HepG2 (cell line): ENCODE measurements around the gene HACE1. TPM values are rescaled to one million over a fixed set of nuclear protein-coding genes. Genes with fewer than 3 reads are reported as not detected.
A peak's percentile ranks its signal among the peaks of the same experiment; 100 is the strongest.

ENCODE experiments used
- ATF7-NPFF ChIP-seq: sonication (generic); formaldehyde crosslinking; IDR thresholded peaks from 2 replicates; pipeline ENCODE4 v1.8.1; 2023; ENCODE audit warnings: mild to moderate bottlenecking, low read depth, missing genetic modification reagents, moderate library complexity
- BORCS8-MEF2B ChIP-seq: sonication (generic); formaldehyde crosslinking; IDR thresholded peaks from 2 replicates; pipeline ENCODE4 v1.8.0; 2022; ENCODE audit warnings: mild to moderate bottlenecking, missing genetic modification reagents
- CREB1 ChIP-seq, 2 experiments: fragments of 450-650 bp in 1 of 2; IDR thresholded peaks; 2 replicates each; pipeline ENCODE4 v1.6.1; 2016 to 2017; ENCODE audit warnings: control low read depth in 1 of 2, mild to moderate bottlenecking in 1 of 2, missing compliant biosample characterization in 1 of 2, missing genetic modification characterization in 1 of 2
- EEA1 ChIP-seq: sonication (generic); formaldehyde crosslinking; IDR thresholded peaks from 2 replicates; pipeline ENCODE4 v1.5.1; 2020; ENCODE audit warnings: mild to moderate bottlenecking, missing genetic modification reagents, borderline replicate concordance
- FOXA1 ChIP-seq, 2 experiments: fragments of 450-650 bp in 1 of 2; sonication (generic) in 1 of 2; formaldehyde crosslinking in 1 of 2; IDR thresholded peaks; 2 replicates each; pipeline versions ENCODE4 v1.4.0 to v1.6.1; 2016 to 2020; ENCODE audit warnings: missing genetic modification reagents in 1 of 2
- FOXO1 ChIP-seq: sonication (generic); formaldehyde crosslinking; IDR thresholded peaks from 2 replicates; pipeline ENCODE4 v1.4.0; 2020; ENCODE audit warnings: missing genetic modification reagents
- HMGXB3 ChIP-seq: sonication (generic); formaldehyde crosslinking; IDR thresholded peaks from 2 replicates; pipeline ENCODE4 v1.4.0; 2020; ENCODE audit warnings: missing genetic modification reagents, borderline replicate concordance
- JDP2 ChIP-seq: sonication (generic); formaldehyde crosslinking; IDR thresholded peaks from 2 replicates; pipeline ENCODE4 v1.8.1; 2022; ENCODE audit warnings: missing genetic modification reagents, borderline replicate concordance
- MED8 ChIP-seq: sonication (generic); formaldehyde crosslinking; IDR thresholded peaks from 2 replicates; pipeline ENCODE4 v1.8.1; 2023; ENCODE audit warnings: mild to moderate bottlenecking, missing genetic modification reagents; ENCODE audit not compliant: insufficient replicate concordance
- PLSCR1 ChIP-seq: sonication (generic); formaldehyde crosslinking; IDR thresholded peaks from 2 replicates; pipeline ENCODE4 v1.5.0; 2020; ENCODE audit warnings: missing genetic modification reagents, mild to moderate bottlenecking, borderline replicate concordance
- TBL1XR1 ChIP-seq: fragments of 150-350 bp; IDR thresholded peaks from 2 replicates; pipeline ENCODE4 v1.6.1; 2014; ENCODE audit warnings: borderline replicate concordance, low read length; ENCODE audit not compliant: partially characterized antibody
- TP53 ChIP-seq: sonication (generic); formaldehyde crosslinking; conservative IDR thresholded peaks from 2 replicates; pipeline ENCODE4 v1.4.0; 2020; ENCODE audit warnings: missing genetic modification reagents
- U2AF1 ChIP-seq: fragments of 200-400 bp; formaldehyde crosslinking; optimal IDR thresholded peaks from 2 replicates; pipeline ENCODE3; 2017; ENCODE audit warnings: mild to moderate bottlenecking, low read depth, low read length
- ZFY ChIP-seq: sonication (generic); formaldehyde crosslinking; IDR thresholded peaks from 2 replicates; pipeline ENCODE4 v1.4.0; 2020; ENCODE audit warnings: missing genetic modification reagents
- ZNF350 ChIP-seq: sonication (generic); formaldehyde crosslinking; IDR thresholded peaks from 2 replicates; pipeline ENCODE4 v1.4.0; 2020; ENCODE audit warnings: mild to moderate bottlenecking, low read depth, missing genetic modification reagents, borderline replicate concordance
- ZNF367 ChIP-seq: sonication (generic); formaldehyde crosslinking; IDR thresholded peaks from 2 replicates; pipeline ENCODE4 v1.4.0; 2020; ENCODE audit warnings: missing genetic modification reagents, borderline replicate concordance
- ZNF468 ChIP-seq: sonication (generic); formaldehyde crosslinking; IDR thresholded peaks from 2 replicates; pipeline ENCODE4 v1.8.0; 2022; ENCODE audit warnings: mild to moderate bottlenecking, moderate library complexity, missing genetic modification reagents
- ZNF546 ChIP-seq: sonication (generic); formaldehyde crosslinking; conservative IDR thresholded peaks from 2 replicates; pipeline ENCODE4 v1.8.1; 2023; ENCODE audit warnings: mild to moderate bottlenecking, missing genetic modification reagents
- ZNF597 ChIP-seq: sonication (generic); formaldehyde crosslinking; IDR thresholded peaks from 2 replicates; pipeline ENCODE4 v1.5.0; 2020; ENCODE audit warnings: missing genetic modification reagents
- ZNF746 ChIP-seq: sonication (generic); formaldehyde crosslinking; IDR thresholded peaks from 2 replicates; pipeline ENCODE4 v1.8.0; 2022; ENCODE audit warnings: mild to moderate bottlenecking, missing genetic modification reagents
- ZNF776 ChIP-seq: sonication (generic); formaldehyde crosslinking; IDR thresholded peaks from 2 replicates; pipeline ENCODE4 v1.4.0; 2020; ENCODE audit warnings: mild to moderate bottlenecking, missing genetic modification reagents
- ZSCAN30 ChIP-seq: sonication (generic); formaldehyde crosslinking; IDR thresholded peaks from 2 replicates; pipeline ENCODE4 v1.5.0; 2020; ENCODE audit warnings: mild to moderate bottlenecking, missing genetic modification reagents
- polyA plus RNA-seq, 8 experiments: library from polyadenylated mRNA; depleted of rRNA in 3 of 8; stranded (reverse) in 7 of 8; unstranded in 1 of 8; fragments of >200 nt; fragmentation: Illumina TruSeq in 4 of 8; extraction: Trizol in 4 of 8; gene quantifications; 2 replicates each; pipeline versions ENCODE4 v1.2.1 to v1.2.3, GENCODE V29; 2011 to 2016; ENCODE audit warnings: low read depth in 4 of 8, missing spikeins in 1 of 8, mixed read lengths in 1 of 8; ENCODE audit not compliant: insufficient read depth in 1 of 8
- total RNA-seq, 5 experiments: library from RNA; depleted of rRNA; stranded (reverse); fragments of >200 nt; fragmentation: Illumina TruSeq; extraction: Trizol; gene quantifications; 2 replicates each; pipeline ENCODE4 v1.2.3, GENCODE V29; 2016; ENCODE audit warnings: low read depth in 1 of 5

The HACE1 gene
- total and polyA plus RNA-seq, 2 of the 13 experiments (the other 11 are each of a cell fraction or from before 2014, with no cell fraction given): 8.9 to 11.4 TPM

- TF ChIP-seq ZNF546 (CRISPR knock-in tag): 0 out of 2 replicates have a peak, but pooled peaks have one; percentile 46
- TF ChIP-seq ZNF746 (CRISPR knock-in tag): no peak
- no peak for TF ChIP-seq TP53 (CRISPR knock-in tag)
- TF ChIP-seq ZNF776 (CRISPR knock-in tag): peak; percentile 89
- TF ChIP-seq ZNF367 (CRISPR knock-in tag): peak; percentile 32; the same call in 1 of the 2 replicates
- peak; percentile 67; the same call in 1 of the 2 replicates for TF ChIP-seq BORCS8-MEF2B
- no peak for TF ChIP-seq U2AF1
- no peak for TF ChIP-seq ZNF597 (CRISPR knock-in tag)
- no peak for TF ChIP-seq JDP2
- TF ChIP-seq ZSCAN30 (CRISPR knock-in tag): 0 out of 2 replicates have a peak, but pooled peaks have one; percentile 55
- peak; percentile 72 for TF ChIP-seq MED8
- TF ChIP-seq ATF7-NPFF (CRISPR knock-in tag): peak; percentile 90
- TF ChIP-seq ZNF468 (CRISPR knock-in tag): no peak
- peak; percentile 84; the same call in 1 of the 2 replicates for TF ChIP-seq EEA1 (CRISPR knock-in tag)
- TF ChIP-seq HMGXB3 (CRISPR knock-in tag): peak; percentile 63; the same call in 1 of the 2 replicates
- peak; percentile 96 for TF ChIP-seq ZFY (CRISPR knock-in tag)
- peak; percentile 37; the same call in 1 of the 2 replicates for TF ChIP-seq CREB1 (IDR thresholded peaks at IDR 0.05)
- TF ChIP-seq CREB1 (CRISPR knock-in tag; IDR thresholded peaks at IDR 0.05): peak; percentile 48; the same call in 1 of the 2 replicates
- TF ChIP-seq TBL1XR1: no peak
- TF ChIP-seq FOXA1 (IDR thresholded peaks at IDR 0.05): no peak
- no peak for TF ChIP-seq FOXA1 (CRISPR knock-in tag; IDR thresholded peaks at IDR 0.05)
- peak; percentile 63 for TF ChIP-seq FOXO1 (CRISPR knock-in tag)
- TF ChIP-seq PLSCR1 (CRISPR knock-in tag): no peak
- peak; percentile 38; the same call in 1 of the 2 replicates for TF ChIP-seq ZNF350 (CRISPR knock-in tag)
These were observed at the start of gene HACE1 (continued) for GRCh38 chr6:104859225-104860146.
